Measurements from ENCODE around the gene ANTKMT.

DNA sequence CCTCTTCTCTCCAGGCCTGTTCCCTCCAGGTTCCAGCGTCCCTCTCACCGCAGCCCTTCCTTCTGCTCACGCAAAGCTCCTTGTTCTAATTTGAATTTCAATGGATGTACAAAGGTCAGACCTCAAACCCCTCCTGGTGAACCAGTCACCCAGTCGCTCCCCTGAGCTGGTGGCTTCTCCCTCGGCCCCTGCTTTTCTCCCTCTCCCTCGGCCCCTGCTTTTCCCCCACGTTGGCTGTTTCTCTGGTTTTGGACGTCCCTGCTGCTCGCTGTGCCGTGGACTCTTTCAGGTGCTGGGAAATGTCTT is 31.0 kb downstream of the ANTKMT start:
- no peak for TF ChIP-seq HDAC2 (IDR thresholded peaks at IDR 0.05; ENCODE audit: borderline replicate concordance in 1 of 2, low read depth in 2 of 2, low read length in 2 of 2)
- no peak for TF ChIP-seq CHD2 (IDR thresholded peaks at IDR 0.05; ENCODE audit: low read length)
- TF ChIP-seq TEAD4 (IDR thresholded peaks at IDR 0.05; ENCODE audit: low read depth, low read length) = no peak
- no peak for TF ChIP-seq POLR2AphosphoS5 (IDR thresholded peaks at IDR 0.05; ENCODE audit: low read depth, low read length)
- TF ChIP-seq, protein P1, sequence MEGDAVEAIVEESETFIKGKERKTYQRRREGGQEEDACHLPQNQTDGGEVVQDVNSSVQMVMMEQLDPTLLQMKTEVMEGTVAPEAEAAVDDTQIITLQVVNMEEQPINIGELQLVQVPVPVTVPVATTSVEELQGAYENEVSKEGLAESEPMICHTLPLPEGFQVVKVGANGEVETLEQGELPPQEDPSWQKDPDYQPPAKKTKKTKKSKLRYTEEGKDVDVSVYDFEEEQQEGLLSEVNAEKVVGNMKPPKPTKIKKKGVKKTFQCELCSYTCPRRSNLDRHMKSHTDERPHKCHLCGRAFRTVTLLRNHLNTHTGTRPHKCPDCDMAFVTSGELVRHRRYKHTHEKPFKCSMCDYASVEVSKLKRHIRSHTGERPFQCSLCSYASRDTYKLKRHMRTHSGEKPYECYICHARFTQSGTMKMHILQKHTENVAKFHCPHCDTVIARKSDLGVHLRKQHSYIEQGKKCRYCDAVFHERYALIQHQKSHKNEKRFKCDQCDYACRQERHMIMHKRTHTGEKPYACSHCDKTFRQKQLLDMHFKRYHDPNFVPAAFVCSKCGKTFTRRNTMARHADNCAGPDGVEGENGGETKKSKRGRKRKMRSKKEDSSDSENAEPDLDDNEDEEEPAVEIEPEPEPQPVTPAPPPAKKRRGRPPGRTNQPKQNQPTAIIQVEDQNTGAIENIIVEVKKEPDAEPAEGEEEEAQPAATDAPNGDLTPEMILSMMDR (IDR thresholded peaks at IDR 0.05; ENCODE audit: control extremely low read depth in 1 of 3, insufficient read depth in 1 of 3, low read depth in 1 of 3, low read length in 3 of 3) = no peak
- no peak for TF ChIP-seq POLR2A (IDR thresholded peaks at IDR 0.05; ENCODE audit: control extremely low read depth in 1 of 2, low read depth in 2 of 2, low read length in 2 of 2)
